Measurements from ENCODE around the gene GNAS. TPM values are rescaled to one million over a fixed set of nuclear protein-coding genes. Genes with fewer than 3 reads are reported as not detected.
A peak's percentile ranks its signal among the peaks of the same experiment; 100 is the strongest.
"Not testable (repeated sequence)": the region's sequence is repeated elsewhere in the genome, so short reads cannot be mapped to it uniquely, and the experiment has no call there.

GNAS gene
- total RNA-seq, 1 experiment from 2014 or later: 1,551 TPM

GRCh38 chr20:58828136-58828535, 24.4 kb upstream of the GNAS start:
- DNase-seq (ENCODE audit: low read depth): no peak

GRCh38 chr20:58828804-58829203, 23.7 kb upstream of the GNAS start:
- DNase-seq (ENCODE audit: low read depth): not testable (repeated sequence)

DNA sequence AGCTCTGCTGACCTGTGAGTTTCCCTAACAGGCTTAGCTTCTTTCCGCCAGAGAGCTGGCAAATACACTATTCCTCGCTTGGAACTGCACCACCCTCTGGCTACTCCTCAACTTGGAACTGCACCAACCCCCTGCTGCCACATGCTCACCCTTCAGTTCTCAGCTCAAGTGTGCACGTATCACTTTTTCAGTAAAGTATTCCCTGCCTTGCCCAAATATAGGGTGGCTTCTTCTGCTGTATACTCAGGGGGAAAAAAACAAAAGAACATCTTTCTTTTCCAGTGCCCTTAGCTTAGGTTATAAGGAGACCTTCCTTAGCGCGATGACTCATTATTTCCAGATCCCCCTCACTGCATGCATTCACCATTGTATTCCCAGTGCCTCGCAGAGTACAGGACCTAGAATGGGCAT, 23.0 kb upstream of the GNAS start:
- DNase-seq (ENCODE audit: low read depth): peak; percentile 32

DNA sequence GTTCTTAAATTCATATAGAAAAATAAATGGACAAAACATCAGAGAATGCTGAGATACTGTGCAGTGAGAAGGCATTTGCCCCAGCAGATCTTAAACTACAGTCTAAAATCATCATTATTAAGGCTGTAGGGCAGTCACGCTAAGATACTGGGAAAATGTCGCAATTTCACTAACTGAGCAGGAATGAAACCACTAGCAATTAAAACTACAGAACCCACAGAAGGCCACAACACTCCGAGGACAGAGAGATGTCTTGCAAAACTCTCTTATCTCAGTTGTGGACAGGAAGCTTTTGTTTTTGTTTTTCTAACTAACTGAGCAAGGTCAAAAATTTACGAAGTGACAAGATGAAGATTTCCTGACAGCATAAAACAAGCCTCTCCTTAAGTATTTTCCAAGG, 20.1 kb upstream of the GNAS start:
- peak; percentile 55 for DNase-seq (ENCODE audit: low read depth)

DNA sequence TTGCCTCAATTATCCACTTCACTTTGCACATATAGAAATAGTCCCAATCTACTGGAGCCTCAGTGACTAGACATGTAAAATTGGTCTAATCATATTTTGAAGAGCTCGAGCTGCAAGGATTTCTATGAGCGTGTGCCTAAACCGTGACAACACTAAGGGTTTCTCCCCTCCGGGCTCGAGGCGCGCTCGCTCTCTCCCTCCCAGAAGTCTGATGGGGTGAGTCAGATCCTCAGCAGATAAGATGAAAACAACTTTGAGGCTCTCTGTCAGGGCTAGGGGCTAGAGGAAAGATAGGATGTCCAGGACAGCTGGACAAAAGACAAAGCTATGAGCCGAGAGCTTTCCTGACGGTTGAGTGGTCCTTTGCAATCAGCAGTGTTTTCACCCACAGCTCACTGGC, 18.6 kb upstream of the GNAS start:
- peak; percentile 38 for DNase-seq (ENCODE audit: low read depth)

- no peak for DNase-seq (ENCODE audit: low read depth)
Measured at GRCh38 chr20:58835231-58835630, 17.3 kb upstream of the GNAS start.

GRCh38 chr20:58836616-58837204, 15.8 kb upstream of the GNAS start:
- DNase-seq (ENCODE audit: low read depth): no peak

DNA sequence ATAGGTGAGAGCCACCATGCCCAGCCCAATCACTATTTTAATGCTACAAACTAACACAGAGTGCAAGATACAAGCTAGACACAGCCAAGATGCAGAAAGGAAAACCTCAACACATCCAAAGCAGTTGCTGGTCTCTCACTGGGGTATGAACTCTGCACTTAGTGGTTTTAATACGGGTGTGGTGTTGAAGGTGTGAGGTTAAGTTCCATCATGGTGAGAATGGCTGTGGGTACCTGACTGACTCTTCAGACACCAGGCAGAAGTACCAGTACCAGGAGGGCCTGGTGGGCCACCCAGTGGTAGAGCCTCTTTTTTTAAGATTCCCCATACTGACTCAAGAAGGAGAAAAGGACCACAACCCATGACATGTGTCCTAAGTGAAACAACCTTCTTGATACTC, 14.8 kb upstream of the GNAS start:
- DNase-seq (ENCODE audit: low read depth): no peak

- no peak for DNase-seq (ENCODE audit: low read depth)
Measured at GRCh38 chr20:58838174-58838573, 14.3 kb upstream of the GNAS start.

DNA sequence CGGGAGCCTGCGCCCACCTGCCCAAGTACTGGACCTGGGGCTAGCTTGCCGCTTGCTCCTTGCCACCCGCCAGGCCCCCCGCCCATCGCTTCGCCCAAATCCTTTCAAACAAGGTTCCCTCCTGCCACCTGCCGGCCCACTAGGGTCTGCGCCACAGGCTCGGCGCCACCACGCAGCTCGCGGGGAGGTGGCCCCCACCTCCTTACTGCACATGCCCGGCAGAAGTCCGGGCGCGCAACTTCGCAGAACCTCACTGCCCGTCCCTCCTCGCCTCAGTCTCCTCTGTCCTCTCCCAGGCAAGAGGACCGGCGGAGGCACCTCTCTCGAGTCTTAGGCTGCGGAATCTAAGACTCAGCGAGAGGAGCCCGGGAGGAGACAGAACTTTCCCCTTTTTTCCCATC, 13.0 kb upstream of the GNAS start:
- peak; percentile 34 for DNase-seq (ENCODE audit: low read depth)

- DNase-seq (ENCODE audit: low read depth): no peak
Measured at GRCh38 chr20:58839991-58840747, 12.3 kb upstream of the GNAS start.

DNA sequence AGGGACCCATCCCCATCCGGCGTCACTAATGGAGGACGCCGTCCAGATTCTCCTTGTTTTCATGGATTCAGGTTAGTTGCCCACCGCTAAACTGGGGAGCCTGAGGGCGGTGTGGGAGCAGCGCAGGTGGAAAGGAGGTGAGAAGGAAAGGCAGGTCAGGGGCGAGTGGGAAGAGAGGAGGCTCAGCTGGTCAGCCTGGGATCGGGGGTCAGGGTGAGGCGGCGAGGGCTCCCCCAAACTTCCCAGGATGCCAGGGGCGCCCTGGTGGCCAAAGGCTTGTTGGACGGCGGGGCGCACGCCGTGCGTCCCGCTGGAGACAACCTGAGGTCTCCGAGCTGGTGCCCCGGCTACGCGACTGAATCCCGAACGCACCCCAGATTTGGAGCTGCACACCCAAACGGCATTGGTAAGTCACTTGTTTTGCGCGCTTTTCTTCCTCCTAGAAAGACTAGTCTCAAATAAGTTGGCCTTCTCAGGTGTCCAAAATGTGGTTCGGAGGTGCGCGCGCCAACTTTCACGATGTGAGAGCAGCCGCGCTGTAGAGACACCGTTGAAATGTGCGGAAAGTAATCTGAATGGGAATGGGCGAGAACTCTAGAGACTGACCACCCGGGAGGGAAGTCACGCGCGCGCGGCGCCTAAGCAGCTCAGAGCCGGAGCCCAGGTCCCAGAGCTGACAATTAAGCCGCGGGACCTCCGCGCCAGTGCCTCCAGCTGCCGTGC, 11.5 kb upstream of the GNAS start:
- no peak for DNase-seq (ENCODE audit: low read depth)

DNA sequence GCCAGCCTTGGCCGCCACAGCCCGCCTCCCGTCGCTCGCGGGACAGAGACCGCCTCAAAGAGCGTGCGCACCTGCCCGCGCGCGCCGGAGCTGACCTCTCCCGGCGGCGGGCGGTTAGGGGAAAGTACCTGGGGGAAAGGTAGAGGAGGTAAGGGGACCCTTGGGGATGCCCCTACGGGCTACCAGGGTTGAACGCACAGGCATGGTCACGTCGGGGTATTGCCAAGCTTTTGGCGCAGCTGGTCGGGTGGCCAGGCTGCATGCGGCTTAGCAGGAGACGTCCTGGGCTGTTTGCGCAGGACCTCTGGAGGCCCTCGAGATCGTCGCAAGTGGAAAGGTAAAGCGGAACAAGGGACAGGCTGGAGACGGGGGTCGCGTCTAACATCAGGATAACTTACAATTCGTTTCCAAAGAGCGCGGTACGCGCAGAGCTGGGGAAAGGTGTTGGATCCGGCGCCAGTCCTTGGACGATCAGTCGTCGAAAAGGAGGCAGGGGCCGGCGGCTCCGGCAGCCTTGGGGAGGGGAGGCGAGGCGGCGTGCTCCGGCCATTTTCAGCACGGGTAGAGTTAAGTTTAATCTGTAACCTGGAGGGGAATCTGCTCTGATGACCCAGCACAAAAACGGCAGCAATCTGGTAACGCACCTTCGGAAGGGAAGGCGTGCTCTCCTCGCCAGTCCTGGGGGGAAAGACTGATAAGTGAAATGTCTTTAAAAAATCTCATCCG, 10.8 kb upstream of the GNAS start:
- DNase-seq (ENCODE audit: low read depth): no peak

DNA sequence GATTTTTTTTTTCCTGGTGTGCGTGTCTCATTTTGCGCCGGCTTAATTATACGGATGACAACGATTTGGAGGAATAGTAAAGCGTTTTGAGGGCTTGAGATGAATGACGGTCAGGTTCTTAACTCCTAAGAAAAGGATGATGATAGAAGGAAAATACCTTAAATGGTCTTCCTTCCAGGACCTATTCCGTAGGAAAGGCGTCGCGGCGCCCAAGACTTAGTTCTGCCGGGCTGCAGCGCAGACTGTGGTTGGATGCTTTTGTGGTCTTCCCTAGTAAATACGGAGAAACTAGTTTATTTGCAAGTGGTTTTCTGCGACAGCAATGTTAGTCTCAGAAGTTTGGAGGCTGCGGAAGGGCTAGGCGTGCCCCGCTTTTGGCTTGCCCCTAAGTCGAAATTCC, 10.2 kb upstream of the GNAS start:
- DNase-seq (ENCODE audit: low read depth): no peak

DNA sequence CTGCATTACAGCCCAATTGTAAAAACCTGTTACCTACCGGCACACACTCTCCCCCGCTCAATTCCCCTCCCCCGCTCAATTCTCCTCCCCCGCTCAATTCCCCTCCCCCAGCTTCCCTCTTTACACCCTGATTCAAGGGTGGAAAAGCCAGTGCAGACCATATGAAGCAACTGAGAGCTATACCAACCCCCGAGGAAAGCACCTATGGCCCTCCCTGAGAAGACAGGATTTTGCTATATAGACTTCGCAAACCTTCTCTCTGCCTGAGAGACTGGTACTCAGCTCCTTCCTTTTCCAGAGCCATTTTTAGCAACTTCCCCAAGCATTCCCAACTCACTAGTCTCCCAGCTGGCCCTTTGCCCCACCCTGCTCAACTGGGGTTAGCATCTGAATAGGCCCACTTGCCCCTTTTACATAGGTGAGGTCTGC, 9.4 kb upstream of the GNAS start:
- no peak for DNase-seq (ENCODE audit: low read depth)

DNA sequence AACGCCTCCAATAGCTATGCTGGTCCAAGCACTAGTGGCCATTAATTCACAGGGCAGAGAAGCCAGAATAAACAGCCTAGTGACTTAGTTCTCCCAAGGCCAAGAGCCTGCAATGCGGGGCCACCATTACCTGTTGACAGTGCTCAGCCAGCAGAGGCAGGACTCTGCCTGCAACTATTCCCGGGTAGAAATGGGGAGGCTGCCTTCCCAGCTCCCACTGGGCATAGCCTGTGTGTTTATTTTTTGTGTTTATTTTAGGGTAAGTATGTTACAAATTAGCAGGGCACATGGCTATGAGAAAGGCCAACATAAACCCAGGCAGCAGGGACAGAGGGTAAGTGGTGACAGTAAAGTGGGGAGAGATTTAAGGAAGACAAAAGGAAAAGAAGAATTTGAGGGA, 6.8 kb upstream of the GNAS start:
- DNase-seq (ENCODE audit: low read depth): no peak

DNA sequence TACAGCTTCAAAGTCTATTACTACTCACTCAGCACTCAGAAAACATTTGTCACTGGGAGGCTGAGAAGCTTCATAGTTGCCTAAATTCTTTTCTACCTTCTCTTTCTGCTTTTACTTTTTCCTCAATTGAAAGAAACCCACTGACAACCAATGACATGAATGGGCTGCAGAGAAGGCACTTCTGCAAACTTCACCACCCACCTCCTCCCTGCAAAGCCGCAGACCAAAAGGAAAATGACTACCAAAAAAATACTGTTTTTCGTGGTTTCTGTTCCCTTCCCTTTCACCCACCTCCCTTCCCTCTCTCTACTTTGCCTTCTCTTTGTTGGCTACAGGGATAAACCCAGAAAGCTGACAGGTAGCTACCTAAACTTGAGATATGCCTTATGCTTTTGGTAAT, 5.1 kb upstream of the GNAS start:
- DNase-seq (ENCODE audit: low read depth): no peak

DNA sequence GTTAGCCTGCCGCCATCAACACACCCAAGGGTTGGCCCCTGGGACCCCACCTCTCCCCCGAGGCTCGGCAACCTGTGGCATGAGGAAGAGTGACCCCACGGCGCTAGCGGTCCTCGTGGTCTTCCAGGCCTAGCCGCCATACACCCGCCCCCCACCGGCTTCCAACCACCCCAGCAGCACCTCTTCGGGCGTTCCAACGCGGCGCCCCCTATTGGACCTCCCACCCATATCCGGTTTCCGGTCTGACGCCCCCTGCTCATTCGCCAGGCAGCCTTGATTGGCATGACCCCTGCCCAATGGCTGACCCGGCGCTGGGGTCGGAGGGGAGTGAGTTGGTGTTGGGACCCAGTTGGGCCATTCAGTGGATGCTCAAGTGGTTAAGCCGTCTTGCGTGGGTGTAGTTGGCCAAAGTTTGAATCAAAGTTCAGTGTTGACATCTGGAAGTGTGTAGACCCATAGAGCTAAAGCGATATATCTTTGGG, 1.8 kb upstream of the GNAS start, which contains the start of gene GNAS-AS1:
Gene GNAS-AS1, minus strand, starts transcription at position 210 of the 482 bp plus-strand sequence.
- peak; percentile 91 for DNase-seq (ENCODE audit: low read depth)

DNA sequence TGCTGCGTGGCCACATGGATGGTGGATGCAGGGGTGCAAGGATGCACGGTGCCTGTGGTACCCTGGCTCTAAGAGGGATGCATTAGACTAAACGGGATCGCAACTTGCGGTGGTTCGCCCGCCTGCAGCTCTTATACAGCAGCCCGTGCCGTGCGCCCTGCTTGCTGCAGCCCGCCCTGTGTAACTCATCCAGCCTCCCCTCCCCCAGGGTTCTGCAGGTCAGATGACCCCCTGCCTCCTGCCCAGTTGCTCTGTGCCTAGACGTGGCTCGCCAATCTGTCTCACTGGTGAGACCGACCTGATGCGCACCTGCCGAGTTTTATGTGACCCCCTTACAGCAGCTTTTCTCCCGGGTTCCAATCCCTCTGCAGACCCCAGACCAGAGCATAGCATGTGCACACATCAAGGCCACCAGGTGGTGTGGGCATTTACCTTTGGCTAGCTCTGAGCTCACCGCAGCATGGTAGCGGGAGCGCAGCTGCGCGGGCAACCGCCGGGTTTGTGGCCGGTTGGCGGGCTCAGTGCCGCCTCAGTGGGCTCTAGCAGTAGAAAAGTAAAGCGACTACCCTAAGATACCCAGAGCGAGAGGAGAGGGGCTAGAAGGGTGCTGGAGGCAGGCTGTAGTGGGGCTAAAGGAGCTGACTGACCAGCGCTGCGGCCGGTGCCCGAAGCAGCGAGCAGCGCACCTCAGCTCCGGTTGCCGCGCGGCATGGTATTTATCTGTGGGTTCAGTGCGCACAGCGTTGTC, 1.1 kb upstream of the GNAS start:
- DNase-seq (ENCODE audit: low read depth): peak; percentile 35

- DNase-seq (ENCODE audit: low read depth): no peak
Measured at GRCh38 chr20:58851969-58852458, 502 bp upstream of the GNAS start.

DNA sequence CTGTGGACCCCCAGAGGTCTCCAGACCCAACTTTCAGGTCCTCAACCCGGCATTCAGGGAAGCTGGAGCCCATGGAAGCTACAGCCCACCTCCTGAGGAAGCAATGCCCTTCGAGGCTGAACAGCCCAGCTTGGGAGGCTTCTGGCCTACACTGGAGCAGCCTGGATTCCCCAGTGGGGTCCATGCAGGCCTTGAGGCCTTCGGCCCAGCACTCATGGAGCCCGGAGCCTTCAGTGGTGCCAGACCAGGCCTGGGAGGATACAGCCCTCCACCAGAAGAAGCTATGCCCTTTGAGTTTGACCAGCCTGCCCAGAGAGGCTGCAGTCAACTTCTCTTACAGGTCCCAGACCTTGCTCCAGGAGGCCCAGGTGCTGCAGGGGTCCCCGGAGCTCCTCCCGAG, 950 bp downstream of the GNAS start:
- DNase-seq (ENCODE audit: low read depth): no peak

All from M059J (cell line).